Choroid plexus epithelial cell (primary cell): ENCODE measurements around the gene SLC30A7.
"Not testable (repeated sequence)": the region's sequence is repeated elsewhere in the genome, so short reads cannot be mapped to it uniquely, and the experiment has no call there.

ENCODE experiments used
- DNase-seq: peaks from one replicate; pipeline ENCODE4 v3.0.0-alpha.2; 2010; ENCODE audit warnings: low read depth
- H3K4me3 ChIP-seq: 2 replicates; pipeline ENCODE4 v1.5.1; 2011; ENCODE audit warnings: low read depth, mild to moderate bottlenecking, control low read depth, low read length, moderate library complexity
- TF ChIP-seq, protein P1 (sequence below): conservative IDR thresholded peaks from 2 replicates; pipeline ENCODE4 v1.5.1; 2011; ENCODE audit warnings: low read depth, mild to moderate bottlenecking, control low read depth, inconsistent platforms, low read length, moderate library complexity

Gene SLC30A7, protein sequence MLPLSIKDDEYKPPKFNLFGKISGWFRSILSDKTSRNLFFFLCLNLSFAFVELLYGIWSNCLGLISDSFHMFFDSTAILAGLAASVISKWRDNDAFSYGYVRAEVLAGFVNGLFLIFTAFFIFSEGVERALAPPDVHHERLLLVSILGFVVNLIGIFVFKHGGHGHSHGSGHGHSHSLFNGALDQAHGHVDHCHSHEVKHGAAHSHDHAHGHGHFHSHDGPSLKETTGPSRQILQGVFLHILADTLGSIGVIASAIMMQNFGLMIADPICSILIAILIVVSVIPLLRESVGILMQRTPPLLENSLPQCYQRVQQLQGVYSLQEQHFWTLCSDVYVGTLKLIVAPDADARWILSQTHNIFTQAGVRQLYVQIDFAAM

DNA sequence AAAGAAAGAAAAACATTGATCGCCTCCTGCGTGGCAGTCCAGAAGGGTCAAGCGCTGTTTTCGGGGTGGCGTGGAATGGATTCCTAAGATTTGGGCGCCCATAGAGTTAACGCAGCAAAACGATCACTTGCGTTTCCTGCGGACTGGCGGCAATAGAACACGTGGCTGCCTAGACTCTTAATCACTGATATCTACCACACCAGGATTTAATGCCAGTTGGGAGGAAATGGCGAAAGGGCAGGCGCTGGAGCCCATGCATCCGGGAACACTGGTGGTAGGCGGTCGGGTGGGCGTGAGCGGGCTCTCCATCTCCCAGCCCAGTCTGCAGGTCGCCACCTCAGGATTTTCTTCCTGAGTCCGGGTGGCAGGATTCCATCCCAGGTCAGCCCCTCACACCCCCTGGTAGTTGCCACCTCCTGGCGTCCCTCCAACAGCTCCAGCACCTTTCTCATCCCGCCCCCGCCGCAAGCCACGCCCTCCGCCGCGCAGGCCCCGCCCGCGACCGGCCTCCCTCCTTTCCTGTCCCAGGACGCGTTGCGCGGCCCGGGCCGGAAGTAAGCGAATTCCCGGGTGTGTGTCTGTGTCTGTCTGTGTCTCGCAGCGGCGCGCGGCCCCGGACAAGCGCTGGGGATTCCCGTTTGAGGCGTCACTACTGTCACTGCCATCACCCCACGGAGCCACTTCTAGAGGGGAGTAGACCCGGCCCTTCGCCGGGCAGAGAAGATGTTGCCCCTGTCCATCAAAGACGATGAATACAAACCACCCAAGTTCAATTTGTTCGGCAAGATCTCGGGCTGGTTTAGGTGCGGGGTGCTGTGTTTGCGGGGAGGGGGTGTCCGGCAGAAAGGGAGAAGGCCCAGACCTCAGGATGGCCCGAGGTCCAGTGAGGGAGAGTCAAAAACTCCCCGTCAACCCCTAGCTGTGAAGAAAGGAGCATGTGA is at the start of gene SLC30A7:
TSS of gene SLC30A7 (plus strand) at position 551 of the 941 bp plus-strand sequence. CDS start at position 724, 173 bp downstream.
- peak within 1 kb of the TSS; percentile 89 for H3K4me3 ChIP-seq
- TF ChIP-seq, protein P1, sequence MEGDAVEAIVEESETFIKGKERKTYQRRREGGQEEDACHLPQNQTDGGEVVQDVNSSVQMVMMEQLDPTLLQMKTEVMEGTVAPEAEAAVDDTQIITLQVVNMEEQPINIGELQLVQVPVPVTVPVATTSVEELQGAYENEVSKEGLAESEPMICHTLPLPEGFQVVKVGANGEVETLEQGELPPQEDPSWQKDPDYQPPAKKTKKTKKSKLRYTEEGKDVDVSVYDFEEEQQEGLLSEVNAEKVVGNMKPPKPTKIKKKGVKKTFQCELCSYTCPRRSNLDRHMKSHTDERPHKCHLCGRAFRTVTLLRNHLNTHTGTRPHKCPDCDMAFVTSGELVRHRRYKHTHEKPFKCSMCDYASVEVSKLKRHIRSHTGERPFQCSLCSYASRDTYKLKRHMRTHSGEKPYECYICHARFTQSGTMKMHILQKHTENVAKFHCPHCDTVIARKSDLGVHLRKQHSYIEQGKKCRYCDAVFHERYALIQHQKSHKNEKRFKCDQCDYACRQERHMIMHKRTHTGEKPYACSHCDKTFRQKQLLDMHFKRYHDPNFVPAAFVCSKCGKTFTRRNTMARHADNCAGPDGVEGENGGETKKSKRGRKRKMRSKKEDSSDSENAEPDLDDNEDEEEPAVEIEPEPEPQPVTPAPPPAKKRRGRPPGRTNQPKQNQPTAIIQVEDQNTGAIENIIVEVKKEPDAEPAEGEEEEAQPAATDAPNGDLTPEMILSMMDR, result no peak
- peak; percentile 89 for DNase-seq

DNA sequence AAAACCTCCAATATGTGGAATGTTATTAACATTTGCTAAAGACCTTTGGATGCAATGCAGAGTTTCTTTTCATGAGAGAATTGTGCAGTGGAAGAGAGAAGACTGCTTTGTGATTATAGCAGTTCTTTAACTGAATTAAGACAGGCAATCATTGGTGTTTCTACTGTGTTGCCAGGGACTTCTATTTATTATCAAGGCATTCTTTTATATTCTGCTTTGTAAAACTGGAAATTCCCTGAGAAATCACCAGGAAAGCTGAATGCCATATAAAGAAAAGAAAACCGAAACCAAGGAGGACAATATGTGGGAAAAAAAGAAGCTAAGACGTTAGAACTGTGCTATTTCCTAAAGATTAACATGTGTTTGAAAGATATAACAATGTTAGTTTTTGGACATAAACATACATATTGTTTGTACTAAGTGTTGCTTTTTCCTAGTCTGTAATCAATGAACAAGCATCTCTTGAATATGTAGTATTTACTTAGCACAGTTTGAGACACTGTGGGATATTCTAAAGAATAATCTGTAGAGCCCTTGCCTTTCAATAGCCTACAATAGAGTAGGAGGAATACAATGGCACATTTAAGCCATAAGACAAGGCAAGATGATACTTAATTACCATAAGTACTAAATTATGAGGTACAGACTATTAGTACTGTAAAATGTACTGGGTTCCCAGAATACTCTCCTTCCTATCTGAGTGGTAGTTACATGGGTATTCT is 48.4 kb upstream of the SLC30A7 start:
- peak; percentile 70 for DNase-seq
- TF ChIP-seq, protein P1, result no peak
- peak overlapping the region; percentile 17 for H3K4me3 ChIP-seq

DNA sequence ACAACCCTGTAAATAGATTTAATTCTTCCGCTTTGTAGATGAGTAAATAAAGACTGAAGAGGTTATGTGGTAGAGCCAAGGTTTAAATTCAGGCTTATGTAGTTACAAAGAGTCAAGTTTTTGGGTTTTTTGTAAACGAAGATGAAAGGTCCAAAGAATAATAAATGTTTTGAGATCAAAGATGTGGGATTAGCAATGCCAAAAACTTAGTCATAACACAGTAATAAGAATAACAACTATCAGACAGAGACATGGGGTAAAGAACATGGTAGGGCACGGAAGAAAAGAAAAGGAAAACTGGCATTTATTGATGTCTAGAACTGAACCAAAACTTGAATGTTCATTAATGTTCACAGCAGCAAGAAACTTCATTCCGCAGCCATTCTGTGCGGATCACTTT is 44.2 kb upstream of the SLC30A7 start:
- no peak overlapping the region for H3K4me3 ChIP-seq
- TF ChIP-seq, protein P1, result no peak
- no peak for DNase-seq

DNA sequence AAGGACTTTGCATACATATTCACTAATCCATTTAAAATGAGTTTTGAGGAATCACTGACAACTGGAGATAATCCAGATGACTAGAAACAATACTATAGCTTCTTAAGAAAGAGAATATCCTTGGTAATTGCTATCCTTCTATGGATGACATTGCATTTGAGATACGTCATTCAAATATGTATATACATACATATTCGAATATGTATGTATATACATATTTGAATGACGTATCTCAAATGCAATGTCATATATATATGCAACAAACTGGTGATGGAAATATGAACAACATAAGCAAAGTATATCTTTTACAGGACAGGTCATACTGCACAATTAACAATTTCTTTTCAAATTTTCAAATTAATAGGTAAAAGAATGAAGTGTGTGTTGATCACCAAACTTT is 42.9 kb upstream of the SLC30A7 start:
- no peak overlapping the region for H3K4me3 ChIP-seq
- DNase-seq, result no peak
- TF ChIP-seq, protein P1, result no peak

DNA sequence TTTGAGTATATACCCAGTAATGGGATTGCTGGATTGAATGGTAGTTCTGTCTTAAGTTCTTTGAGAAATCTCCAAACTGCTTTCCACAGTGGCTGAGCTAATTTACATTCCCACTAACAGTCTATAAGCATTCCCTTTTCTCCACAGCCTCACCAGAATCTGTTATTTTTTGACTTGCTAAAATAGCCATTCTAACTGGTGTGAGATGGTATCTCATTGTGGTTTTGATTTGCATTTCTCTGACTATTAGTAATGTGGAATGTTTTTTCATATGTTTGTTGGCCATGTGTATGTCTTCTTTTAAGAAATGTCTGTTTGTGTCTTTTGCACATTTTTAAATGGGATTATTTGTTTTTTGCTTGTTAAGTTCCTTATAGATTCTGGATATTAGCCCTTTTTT is 40.8 kb upstream of the SLC30A7 start:
- H3K4me3 ChIP-seq, result not testable (repeated sequence)
- DNase-seq, result peak; percentile 55

DNA sequence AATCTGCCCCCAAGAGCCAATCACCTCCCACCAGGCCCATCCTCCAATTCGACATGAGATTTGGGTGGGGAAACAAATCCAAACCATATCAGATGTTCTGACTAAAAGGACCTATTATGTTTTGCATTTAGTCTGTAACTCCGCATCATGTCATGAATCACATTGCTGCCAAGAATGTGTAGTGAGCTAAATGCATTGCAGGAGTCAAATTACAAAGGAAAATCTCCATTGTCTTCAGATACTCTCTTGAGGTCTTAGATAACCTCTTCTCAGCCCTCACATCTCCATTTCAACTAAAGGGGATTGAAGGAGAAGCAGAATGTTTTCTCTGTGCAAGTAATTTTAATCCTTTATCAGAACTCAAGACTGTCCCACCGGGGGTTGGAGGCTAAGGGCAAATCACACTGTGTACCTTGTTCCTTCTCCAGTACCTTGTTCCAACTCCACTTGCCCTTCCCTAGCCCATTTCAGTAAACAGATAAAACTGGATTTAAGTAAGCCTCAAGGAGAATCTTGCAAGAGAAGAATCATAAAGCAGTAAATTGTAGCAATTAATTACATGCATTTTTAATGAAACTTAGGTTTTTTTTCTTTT is 35.4 kb upstream of the SLC30A7 start:
- no peak overlapping the region for H3K4me3 ChIP-seq
- DNase-seq, result peak; percentile 83
- TF ChIP-seq, protein P1, result no peak
